SU-DHL-6 (cell line): ENCODE results near the gene IGF1.

Source experiments
- CTCF ChIP-seq: fragments of 200-600 bp; sonication (generic); IDR thresholded peaks from one replicate; pipeline ENCODE4 v1.5.1; 2017; ENCODE audit warnings: antibody characterized with exemption, mild to moderate bottlenecking, low read length, moderate library complexity; ENCODE audit not compliant: insufficient read depth, poor library complexity, severe bottlenecking
- EZH2phosphoT487 ChIP-seq: fragments of 200-600 bp; sonication (generic), shearing (Covaris generic); conservative IDR thresholded peaks from 2 replicates; pipeline ENCODE4 v1.6.1; 2018; ENCODE audit warnings: mild to moderate bottlenecking, antibody characterized with exemption, low read length, moderate library complexity, mixed read lengths

- TF ChIP-seq EZH2phosphoT487 (no peak), CTCF (no peak)
These were observed 42.9 kb downstream of the IGF1 start for GRCh38 chr12:102437511-102437910.
